HEK293 (cell line): ENCODE data around the gene ADK.
A peak's percentile ranks its signal among the peaks of the same experiment; 100 is the strongest.

Experiments
- CTCF ChIA-PET: fragments of 350-600 bp; formaldehyde crosslinking; extraction: SDS; loops from one replicate; lab custom pipeline; 2021; ENCODE audit warnings: antibody characterized with exemption; lab: Yijun Ruan, JAX
- POLR2A ChIA-PET: fragments of 300-600 bp; formaldehyde crosslinking; extraction: SDS; loops from one replicate; lab custom pipeline; 2020; ENCODE audit warnings: antibody characterized with exemption, inconsistent platforms; lab: Yijun Ruan, JAX
- H3K27ac ChIP-seq: fragments of 200-500 bp; sonication (Bioruptor generic); 2 replicates; pipeline ENCODE4 v1.5.1; 2014; ENCODE audit warnings: low read depth, low read length, control low read depth, inconsistent platforms; ENCODE audit errors: extremely low read depth
- H3K36me3 ChIP-seq, 2 experiments: fragments of 200-500 bp in 1 of 2; sonication (Bioruptor generic) in 1 of 2; 1 replicate in 1 of 2; 2 replicates in 1 of 2; pipeline ENCODE4 v1.5.1; 2014 to 2017; ENCODE audit warnings: inconsistent platforms in 2 of 2, low read length in 2 of 2; ENCODE audit not compliant: control insufficient read depth in 2 of 2, insufficient read depth in 1 of 2
- H3K4me1 ChIP-seq: fragments of 200-500 bp; sonication (Bioruptor generic); 2 replicates; pipeline ENCODE4 v1.5.1; 2014; ENCODE audit warnings: mild to moderate bottlenecking, low read length, inconsistent platforms; ENCODE audit not compliant: control insufficient read depth, insufficient read depth
- H3K4me3 ChIP-seq: 2 replicates; pipeline ENCODE4 v1.5.1; 2011; ENCODE audit warnings: low read depth, mild to moderate bottlenecking, control low read depth, low read length, moderate library complexity
- H3K9me3 ChIP-seq: fragments of 200-500 bp; sonication (Bioruptor generic); 2 replicates; pipeline ENCODE4 v1.5.1; 2014; ENCODE audit warnings: low read depth, low read length, inconsistent platforms; ENCODE audit not compliant: control insufficient read depth, insufficient read depth
- BCL11A ChIP-seq: fragments of 450-650 bp; formaldehyde crosslinking; IDR thresholded peaks from 2 replicates; pipeline ENCODE4 v1.5.1; 2016; ENCODE audit warnings: low read depth, missing biosample characterization, missing genetic modification characterization
- BCL11B ChIP-seq: fragments of 450-650 bp; formaldehyde crosslinking; IDR thresholded peaks from 2 replicates; pipeline ENCODE4 v1.5.1; 2016; ENCODE audit warnings: low read depth, missing biosample characterization, missing genetic modification characterization
- EGR2 ChIP-seq: fragments of 450-650 bp; formaldehyde crosslinking; IDR thresholded peaks from 2 replicates; pipeline ENCODE4 v1.5.1; 2016; ENCODE audit warnings: low read depth, missing biosample characterization, missing genetic modification characterization
- KLF17 ChIP-seq: fragments of 450-650 bp; formaldehyde crosslinking; IDR thresholded peaks from 2 replicates; pipeline ENCODE4 v1.5.1; 2016; ENCODE audit warnings: missing biosample characterization, missing genetic modification characterization
- TRIM28 ChIP-seq: IDR thresholded peaks from 2 replicates; pipeline ENCODE4 v1.6.1; 2011; ENCODE audit warnings: low read length, control low read depth, borderline replicate concordance
- ZBTB6 ChIP-seq: fragments of 450-650 bp; formaldehyde crosslinking; IDR thresholded peaks from 2 replicates; pipeline ENCODE4 v1.5.1; 2017; ENCODE audit warnings: missing biosample characterization, missing genetic modification characterization
- ZFP3 ChIP-seq: fragments of 450-650 bp; formaldehyde crosslinking; IDR thresholded peaks from 2 replicates; pipeline ENCODE4 v1.5.1; 2016; ENCODE audit warnings: low read depth, missing biosample characterization, missing genetic modification characterization
- ZNF112 ChIP-seq: fragments of 450-650 bp; formaldehyde crosslinking; IDR thresholded peaks from 2 replicates; pipeline ENCODE4 v1.5.0; 2017; ENCODE audit warnings: missing biosample characterization, missing genetic modification characterization
- ZNF221 ChIP-seq: fragments of 450-650 bp; formaldehyde crosslinking; IDR thresholded peaks from 2 replicates; pipeline ENCODE4 v1.5.1; 2017; ENCODE audit warnings: missing biosample characterization, missing genetic modification characterization, borderline replicate concordance
- ZNF266 ChIP-seq: fragments of 450-650 bp; formaldehyde crosslinking; IDR thresholded peaks from 2 replicates; pipeline ENCODE4 v1.5.1; 2016; ENCODE audit warnings: missing biosample characterization, missing genetic modification characterization, low read depth
- ZNF350 ChIP-seq: fragments of 450-650 bp; formaldehyde crosslinking; IDR thresholded peaks from 2 replicates; pipeline ENCODE4 v1.5.0; 2017; ENCODE audit warnings: missing biosample characterization, mild to moderate bottlenecking, missing genetic modification characterization
- ZNF514 ChIP-seq: fragments of 450-650 bp; formaldehyde crosslinking; IDR thresholded peaks from 2 replicates; pipeline ENCODE4 v1.5.1; 2016; ENCODE audit warnings: missing biosample characterization, missing genetic modification characterization
- ZNF521 ChIP-seq: fragments of 450-650 bp; formaldehyde crosslinking; IDR thresholded peaks from 2 replicates; pipeline ENCODE4 v1.5.1; 2017; ENCODE audit warnings: missing biosample characterization, mild to moderate bottlenecking, missing genetic modification characterization
- ZNF530 ChIP-seq: fragments of 450-650 bp; formaldehyde crosslinking; IDR thresholded peaks from 2 replicates; pipeline ENCODE4 v1.5.1; 2016; ENCODE audit warnings: low read depth, missing biosample characterization, missing genetic modification characterization
- ZNF843 ChIP-seq: fragments of 450-650 bp; formaldehyde crosslinking; IDR thresholded peaks from 2 replicates; pipeline ENCODE4 v1.5.1; 2016; ENCODE audit warnings: missing biosample characterization, missing genetic modification characterization
- TF ChIP-seq, protein P1 (sequence below): fragments of 450-650 bp; formaldehyde crosslinking; IDR thresholded peaks from 2 replicates; pipeline ENCODE4 v1.5.1; 2016; ENCODE audit warnings: missing biosample characterization, missing genetic modification characterization
- TF ChIP-seq, protein P2 (sequence below): fragments of 450-650 bp; formaldehyde crosslinking; IDR thresholded peaks from 2 replicates; pipeline ENCODE4 v1.5.1; 2016; ENCODE audit warnings: missing biosample characterization, missing genetic modification characterization

Gene ADK

DNA sequence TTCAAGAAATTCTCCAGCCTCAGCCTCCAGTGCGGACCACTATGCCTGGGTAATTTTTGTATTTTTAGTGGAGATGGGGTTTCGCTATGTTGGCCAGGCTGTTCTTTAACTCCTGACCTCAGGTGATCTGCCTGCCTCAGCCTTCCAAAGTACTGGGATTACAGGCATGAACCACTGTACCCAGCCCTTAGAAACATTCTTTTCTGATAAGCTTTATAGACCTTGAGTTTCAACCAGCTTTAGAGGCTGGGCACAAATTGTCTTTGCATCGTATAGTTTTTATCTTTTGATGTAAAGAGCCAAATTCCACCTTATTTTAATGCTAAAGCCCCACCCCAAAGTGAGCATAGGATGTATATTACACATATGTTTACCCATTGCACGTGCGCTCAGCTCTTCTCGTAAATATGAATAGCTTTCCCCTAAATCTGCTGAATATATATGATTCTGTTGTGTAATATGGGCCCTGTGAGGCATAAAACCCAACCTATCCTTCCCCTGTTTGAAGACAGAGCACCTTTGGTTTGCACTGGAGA, 124.8 kb downstream of the ADK start (continued):
- TF ChIP-seq ZFP3 (tag by site-specific recombination): no peak
- no peak for TF ChIP-seq ZNF112 (tag by site-specific recombination)
- TF ChIP-seq, all 188 proteins: peak for 0

GRCh38 chr10:74276416-74276815, 125.4 kb downstream of the ADK start:
- Histone ChIP-seq H3K27ac (no peak overlapping the region), H3K4me3 (no peak overlapping the region), H3K9me3 (no peaks in the 10 kb centered on the region), H3K36me3 (no peaks in the 10 kb centered on the region), H3K4me1 (no peaks in the 10 kb centered on the region)
- CTCF ChIA-PET: interaction anchor here (0.8 to 1.4 kb wide), 4 partner anchors 9 to 745 kb away, joined by 3 to 6 read pairs (median 4); no protein-coding TSS in a partner anchor
- POLR2A ChIA-PET: no interaction called here
- TF ChIP-seq ZNF521 (no peak), ZNF221 (tag by site-specific recombination) (no peak), ZBTB6 (peak; percentile 72; the same call in 1 of the 2 replicates), TRIM28 (peak; percentile 87), ZNF350 (no peak), ZNF514 (tag by site-specific recombination) (no peak), BCL11A (tag by site-specific recombination) (no peak), BCL11B (no peak), KLF17 (tag by site-specific recombination) (no peak), ZNF266 (tag by site-specific recombination) (no peak), ZNF530 (tag by site-specific recombination) (no peak), ZNF843 (tag by site-specific recombination) (no peak), EGR2 (no peak)
- TF ChIP-seq, protein P1, sequence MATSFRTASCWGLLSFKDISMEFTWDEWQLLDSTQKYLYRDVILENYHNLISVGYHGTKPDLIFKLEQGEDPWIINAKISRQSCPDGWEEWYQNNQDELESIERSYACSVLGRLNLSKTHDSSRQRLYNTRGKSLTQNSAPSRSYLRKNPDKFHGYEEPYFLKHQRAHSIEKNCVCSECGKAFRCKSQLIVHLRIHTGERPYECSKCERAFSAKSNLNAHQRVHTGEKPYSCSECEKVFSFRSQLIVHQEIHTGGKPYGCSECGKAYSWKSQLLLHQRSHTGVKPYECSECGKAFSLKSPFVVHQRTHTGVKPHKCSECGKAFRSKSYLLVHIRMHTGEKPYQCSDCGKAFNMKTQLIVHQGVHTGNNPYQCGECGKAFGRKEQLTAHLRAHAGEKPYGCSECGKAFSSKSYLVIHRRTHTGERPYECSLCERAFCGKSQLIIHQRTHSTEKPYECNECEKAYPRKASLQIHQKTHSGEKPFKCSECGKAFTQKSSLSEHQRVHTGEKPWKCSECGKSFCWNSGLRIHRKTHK (tag by site-specific recombination): no peak
- TF ChIP-seq, protein P2, sequence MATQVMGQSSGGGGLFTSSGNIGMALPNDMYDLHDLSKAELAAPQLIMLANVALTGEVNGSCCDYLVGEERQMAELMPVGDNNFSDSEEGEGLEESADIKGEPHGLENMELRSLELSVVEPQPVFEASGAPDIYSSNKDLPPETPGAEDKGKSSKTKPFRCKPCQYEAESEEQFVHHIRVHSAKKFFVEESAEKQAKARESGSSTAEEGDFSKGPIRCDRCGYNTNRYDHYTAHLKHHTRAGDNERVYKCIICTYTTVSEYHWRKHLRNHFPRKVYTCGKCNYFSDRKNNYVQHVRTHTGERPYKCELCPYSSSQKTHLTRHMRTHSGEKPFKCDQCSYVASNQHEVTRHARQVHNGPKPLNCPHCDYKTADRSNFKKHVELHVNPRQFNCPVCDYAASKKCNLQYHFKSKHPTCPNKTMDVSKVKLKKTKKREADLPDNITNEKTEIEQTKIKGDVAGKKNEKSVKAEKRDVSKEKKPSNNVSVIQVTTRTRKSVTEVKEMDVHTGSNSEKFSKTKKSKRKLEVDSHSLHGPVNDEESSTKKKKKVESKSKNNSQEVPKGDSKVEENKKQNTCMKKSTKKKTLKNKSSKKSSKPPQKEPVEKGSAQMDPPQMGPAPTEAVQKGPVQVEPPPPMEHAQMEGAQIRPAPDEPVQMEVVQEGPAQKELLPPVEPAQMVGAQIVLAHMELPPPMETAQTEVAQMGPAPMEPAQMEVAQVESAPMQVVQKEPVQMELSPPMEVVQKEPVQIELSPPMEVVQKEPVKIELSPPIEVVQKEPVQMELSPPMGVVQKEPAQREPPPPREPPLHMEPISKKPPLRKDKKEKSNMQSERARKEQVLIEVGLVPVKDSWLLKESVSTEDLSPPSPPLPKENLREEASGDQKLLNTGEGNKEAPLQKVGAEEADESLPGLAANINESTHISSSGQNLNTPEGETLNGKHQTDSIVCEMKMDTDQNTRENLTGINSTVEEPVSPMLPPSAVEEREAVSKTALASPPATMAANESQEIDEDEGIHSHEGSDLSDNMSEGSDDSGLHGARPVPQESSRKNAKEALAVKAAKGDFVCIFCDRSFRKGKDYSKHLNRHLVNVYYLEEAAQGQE (tag by site-specific recombination): no peak
